ENCODE measurements around the gene MICALL2.

Gene MICALL2

GRCh38 chr7:1409555-1409954 is 49.7 kb downstream of the MICALL2 start:
- no peak overlapping the region for H3K4me3 Mint-ChIP-seq
- H3K36me3 Mint-ChIP-seq (ENCODE audit: low read depth), result no peaks in the 10 kb centered on the region
- TF ChIP-seq CTCF (IDR thresholded peaks at IDR 0.05), result no peak
- H3K4me1 Mint-ChIP-seq, result peaks cover 21% of the 10 kb centered on the region
- DNase-seq, result no peak
- no peaks in the 10 kb centered on the region for H3K9me3 Mint-ChIP-seq
- no peak overlapping the region for H3K27ac Mint-ChIP-seq
- H3K27me3 Mint-ChIP-seq (ENCODE audit: low read depth, poor library complexity), result peaks cover 49% of the 10 kb centered on the region

DNA sequence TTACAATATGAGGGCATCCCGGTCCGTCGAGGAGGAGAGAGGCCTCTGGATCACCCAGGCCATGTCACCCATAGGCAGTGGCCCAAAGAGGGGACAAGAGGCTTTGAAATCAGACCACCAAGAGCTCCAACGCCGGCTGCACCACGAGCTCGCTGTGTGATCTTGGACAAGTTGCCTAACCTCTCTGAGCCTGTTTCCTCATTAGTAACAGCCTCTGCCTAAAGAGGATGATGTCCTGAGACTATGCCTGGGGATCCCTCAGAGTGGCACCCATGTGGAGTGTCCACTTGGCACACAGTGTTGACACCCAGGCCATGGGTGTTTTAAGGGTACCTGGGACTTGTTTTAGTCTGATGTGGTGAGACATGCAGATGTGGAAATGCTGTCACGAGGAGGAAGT is 50.8 kb downstream of the MICALL2 start:
- Mint-ChIP-seq H3K27ac (no peak overlapping the region), H3K4me3 (no peak overlapping the region), H3K9me3 (peaks cover 5% of the 10 kb centered on the region), H3K4me1 (peaks cover 29% of the 10 kb centered on the region), H3K27me3 (ENCODE audit: low read depth, poor library complexity) (peaks cover 56% of the 10 kb centered on the region), H3K36me3 (ENCODE audit: low read depth) (no peaks in the 10 kb centered on the region)
- no peak for DNase-seq
- no peak for TF ChIP-seq CTCF (IDR thresholded peaks at IDR 0.05)

DNA sequence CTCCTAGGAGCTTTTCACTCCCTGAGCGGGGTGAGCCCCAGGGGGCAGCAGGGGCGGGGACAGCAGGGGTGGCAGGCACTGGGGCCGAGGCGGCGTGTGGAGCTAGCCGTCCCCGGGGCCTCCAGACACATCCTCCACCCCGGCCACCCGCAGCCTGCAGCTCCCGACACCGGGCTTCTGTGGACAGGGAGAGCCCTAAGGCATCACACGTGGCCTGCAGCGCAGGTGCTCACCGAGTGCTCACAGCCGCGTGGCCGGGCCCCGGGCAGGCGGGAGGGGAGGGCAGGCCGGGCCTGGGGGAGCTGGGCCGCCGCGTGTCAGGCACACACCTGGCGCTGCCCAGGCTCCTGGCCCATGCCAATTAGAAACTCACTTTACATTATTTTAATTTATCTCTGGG is 51.4 kb downstream of the MICALL2 start:
- TF ChIP-seq CTCF (IDR thresholded peaks at IDR 0.05), result no peak
- no peak overlapping the region for H3K27ac Mint-ChIP-seq
- peaks cover 56% of the 10 kb centered on the region for H3K27me3 Mint-ChIP-seq (ENCODE audit: low read depth, poor library complexity)
- H3K36me3 Mint-ChIP-seq (ENCODE audit: low read depth), result no peaks in the 10 kb centered on the region
- H3K4me1 Mint-ChIP-seq, result peaks cover 26% of the 10 kb centered on the region
- no peak for DNase-seq
- H3K9me3 Mint-ChIP-seq, result peaks cover 8% of the 10 kb centered on the region
- no peak overlapping the region for H3K4me3 Mint-ChIP-seq

DNA sequence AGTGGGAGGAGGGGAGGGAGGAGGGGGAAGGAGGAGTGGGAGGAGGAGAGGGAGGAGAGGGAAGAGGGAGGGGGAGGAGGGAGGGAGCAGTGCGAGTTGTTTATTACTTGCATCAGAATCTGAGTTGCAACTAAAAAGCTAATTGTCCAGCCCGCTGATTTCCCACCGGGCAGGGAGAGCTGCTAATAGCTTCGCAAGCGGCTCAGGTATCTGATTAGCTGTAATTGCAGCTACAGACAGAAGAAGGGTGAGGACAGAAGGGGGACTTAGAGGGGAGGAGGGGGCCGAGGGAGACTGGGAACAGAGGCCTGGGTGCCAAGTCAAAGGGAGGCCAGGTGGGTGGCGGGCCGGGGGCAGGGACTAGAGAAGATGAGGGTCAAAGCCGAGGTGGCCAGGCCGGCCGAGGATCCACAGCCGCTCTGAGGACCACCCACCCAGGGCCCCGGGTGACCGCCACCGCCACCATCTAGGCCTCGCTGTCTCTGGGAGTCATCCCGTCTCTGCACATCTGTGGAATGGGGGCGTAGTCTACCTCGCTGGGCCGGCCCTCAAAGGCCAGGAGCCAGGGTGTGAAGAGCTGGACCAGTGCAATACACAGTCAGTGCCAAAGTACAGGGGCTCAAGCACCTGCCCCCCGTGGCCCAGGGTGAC is 54.2 kb downstream of the MICALL2 start:
- Mint-ChIP-seq H3K27me3 (ENCODE audit: low read depth, poor library complexity) (peaks cover 81% of the 10 kb centered on the region), H3K27ac (no peak overlapping the region), H3K4me3 (no peak overlapping the region), H3K9me3 (peaks cover 25% of the 10 kb centered on the region), H3K4me1 (peaks cover 18% of the 10 kb centered on the region), H3K36me3 (ENCODE audit: low read depth) (no peaks in the 10 kb centered on the region)
- no peak for TF ChIP-seq CTCF (IDR thresholded peaks at IDR 0.05)
- DNase-seq, result no peak

DNA sequence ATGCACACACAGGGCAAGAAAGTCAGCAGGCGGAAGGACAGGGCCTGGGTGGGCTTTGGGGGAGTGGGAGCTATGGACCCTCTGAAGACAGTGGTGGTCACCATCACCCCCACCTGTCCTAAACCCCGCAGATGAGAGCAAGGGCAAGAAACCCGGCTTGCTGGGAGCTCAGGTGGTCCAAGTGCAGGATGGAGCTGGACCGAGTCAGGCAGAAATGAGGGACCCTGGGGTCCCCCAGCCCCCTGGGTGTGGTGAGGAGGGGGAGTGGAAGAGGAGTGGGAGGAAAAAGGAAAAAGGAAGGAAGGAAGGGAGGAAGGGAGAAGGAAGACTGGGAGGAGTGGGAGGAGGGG is 54.8 kb downstream of the MICALL2 start:
- Mint-ChIP-seq H3K27me3 (ENCODE audit: low read depth, poor library complexity) (peaks cover 84% of the 10 kb centered on the region), H3K9me3 (peaks cover 25% of the 10 kb centered on the region), H3K27ac (no peak overlapping the region), H3K36me3 (ENCODE audit: low read depth) (no peaks in the 10 kb centered on the region), H3K4me1 (peaks cover 18% of the 10 kb centered on the region), H3K4me3 (peak overlapping the region; percentile 76)
- no peak for DNase-seq
- TF ChIP-seq CTCF (IDR thresholded peaks at IDR 0.05), result no peak
